ENCODE data around the gene C12orf76.

DNA sequence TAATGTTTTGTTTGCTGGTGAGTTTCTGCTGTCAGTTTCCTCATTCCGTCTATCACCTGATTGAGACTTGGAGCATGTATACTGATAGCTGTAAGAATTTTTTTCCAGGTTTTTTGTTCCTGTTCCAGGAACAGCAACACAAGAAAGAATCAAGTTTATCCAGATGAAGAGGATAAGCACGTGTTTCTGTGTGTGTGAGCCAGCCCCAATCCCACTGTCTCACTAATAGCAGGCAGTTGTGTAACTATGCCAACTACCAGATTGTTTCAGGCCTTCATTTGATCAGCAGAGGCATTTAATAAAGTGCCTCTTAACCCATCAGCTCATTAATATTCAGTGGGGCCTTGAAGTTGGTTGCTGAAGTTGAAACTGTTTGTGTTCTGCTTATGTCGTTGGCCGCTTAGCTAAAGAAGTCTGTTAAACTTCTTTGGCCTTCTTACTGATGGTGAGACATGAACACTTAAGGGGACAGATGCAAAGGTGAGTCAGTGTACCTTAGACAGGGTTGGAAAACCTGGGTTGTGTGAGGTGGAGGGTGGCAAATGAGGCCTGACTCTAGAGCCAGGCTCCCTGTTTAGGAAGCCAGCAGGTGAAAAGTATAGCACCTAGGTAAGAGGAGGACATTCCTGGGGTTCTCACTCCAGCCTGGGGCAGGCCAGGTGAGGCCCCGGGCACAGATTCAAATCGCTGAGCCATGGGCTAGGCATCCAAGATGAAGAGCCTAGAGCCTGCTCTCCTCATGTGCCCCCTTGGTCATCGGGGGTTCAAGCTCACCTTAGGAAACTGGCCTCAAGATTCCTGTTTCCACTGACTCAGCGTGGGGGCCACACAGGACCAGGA, 45.4 kb downstream of the C12orf76 start:
- no peak for TF ChIP-seq CTCF (conservative IDR thresholded peaks at IDR 0.05)
- no peak for TF ChIP-seq EZH2 (IDR thresholded peaks at IDR 0.05; ENCODE audit: low read depth)
